Stromal cell of bone marrow (primary cell): Measurements from ENCODE around the gene HNRNPAB.
"Not testable (repeated sequence)": the region's sequence is repeated elsewhere in the genome, so short reads cannot be mapped to it uniquely, and the experiment has no call there.

Experiments
- DNase-seq: peaks from one replicate; pipeline ENCODE4 v3.0.0-alpha.2; 2012; ENCODE audit warnings: low read depth

The HNRNPAB gene

DNA sequence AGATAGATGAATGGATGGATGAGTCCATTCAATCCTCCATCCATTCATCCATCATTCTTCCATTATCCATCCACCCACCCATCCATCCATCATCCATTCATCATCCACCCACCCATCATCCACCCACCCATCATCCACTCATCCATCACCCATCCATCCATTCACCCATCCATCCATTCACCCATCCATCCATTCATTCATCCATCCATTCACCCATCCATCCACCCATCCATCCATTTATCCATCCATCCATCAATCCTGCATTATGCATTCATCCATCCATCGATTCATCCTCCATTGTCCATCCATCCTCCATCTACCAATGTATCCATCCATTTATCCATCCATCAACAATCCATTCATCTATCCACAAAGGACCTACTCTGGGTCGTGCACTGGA lies 41.1 kb downstream of the HNRNPAB start:
- no peak for DNase-seq

- no peak for DNase-seq
These were observed 42.4 kb downstream of the HNRNPAB start for GRCh38 chr5:178246624-178247279.

DNA sequence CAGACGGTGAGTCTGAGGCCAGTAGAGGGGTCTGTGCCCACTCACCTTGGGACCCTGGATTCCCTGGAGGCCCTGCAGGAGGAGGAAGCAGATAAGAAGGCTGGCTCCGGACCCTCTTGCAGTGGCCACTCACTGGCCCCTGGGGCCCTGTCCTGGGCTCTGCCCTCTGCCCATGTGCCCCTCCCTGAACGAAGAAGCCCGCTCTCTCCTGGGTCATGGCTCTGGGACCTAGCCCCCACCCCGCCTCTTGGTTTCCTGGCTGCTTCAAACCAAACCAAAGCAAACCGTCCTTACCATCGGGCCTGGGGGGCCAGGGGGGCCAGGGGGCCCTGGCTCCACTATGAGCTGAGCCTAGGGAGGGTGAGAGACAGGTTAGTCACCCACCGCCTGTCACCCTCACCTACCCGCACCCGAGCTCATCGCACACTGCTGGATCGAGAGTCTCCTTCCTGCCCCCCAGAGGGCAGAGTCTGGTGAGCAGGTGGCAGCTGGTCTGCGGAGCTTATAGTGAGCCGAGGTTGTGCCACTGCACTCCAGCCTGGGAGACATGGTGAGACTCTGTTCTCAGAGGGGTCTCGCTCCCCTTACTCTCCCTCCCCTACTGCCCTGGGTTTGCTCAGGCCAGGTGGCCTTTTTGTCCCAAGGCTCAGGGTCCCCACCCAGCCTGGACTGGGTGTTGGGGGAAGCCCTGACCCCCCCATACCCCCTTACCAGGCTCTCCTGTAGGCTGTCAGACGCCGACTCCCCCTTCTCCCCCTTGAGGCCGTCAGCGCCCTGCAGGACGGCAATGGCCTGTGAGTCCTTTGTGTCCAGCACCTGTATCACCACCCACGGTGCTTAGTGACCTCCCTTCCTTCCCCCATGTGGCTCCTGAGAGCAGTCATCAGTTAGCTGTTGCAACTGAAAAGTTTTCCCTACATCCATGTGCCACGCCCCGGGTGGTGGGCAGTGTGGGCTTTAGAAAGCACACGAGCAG lies 43.4 kb downstream of the HNRNPAB start:
- no peak for DNase-seq

- DNase-seq: no peak
These were observed 44.4 kb downstream of the HNRNPAB start for GRCh38 chr5:178248750-178249149.

- DNase-seq: peak; percentile 79
These were observed 45.1 kb downstream of the HNRNPAB start for GRCh38 chr5:178249191-178249989.

GRCh38 chr5:178250263-178250662 lies 45.9 kb downstream of the HNRNPAB start:
- DNase-seq: no peak

- no peak for DNase-seq
These were observed 47.9 kb downstream of the HNRNPAB start for GRCh38 chr5:178252258-178252657.

- not testable (repeated sequence) for DNase-seq
These were observed 49.3 kb downstream of the HNRNPAB start for GRCh38 chr5:178253632-178254031.

- no peak for DNase-seq
These were observed 52.4 kb downstream of the HNRNPAB start for GRCh38 chr5:178256746-178257145.

DNA sequence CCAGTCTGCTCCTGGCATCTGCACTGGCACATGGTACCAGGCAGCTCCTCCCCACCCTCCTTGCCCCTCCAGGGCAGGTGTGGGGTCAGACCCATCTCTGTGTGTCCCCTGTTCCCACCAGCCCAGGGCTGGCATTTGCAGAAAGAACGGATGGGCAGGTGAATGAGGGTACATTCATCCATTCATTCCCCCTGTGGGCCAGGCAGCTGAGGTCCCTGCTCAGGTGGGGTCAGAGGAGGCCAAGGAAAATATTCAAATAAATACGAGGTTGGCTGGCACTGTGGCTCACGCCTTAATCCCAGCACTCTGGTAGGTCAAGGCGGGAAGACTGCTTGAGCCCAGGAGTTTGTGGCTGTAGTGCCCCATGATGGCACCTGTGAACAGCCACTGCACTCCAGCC lies 53.3 kb downstream of the HNRNPAB start:
- DNase-seq: no peak

DNA sequence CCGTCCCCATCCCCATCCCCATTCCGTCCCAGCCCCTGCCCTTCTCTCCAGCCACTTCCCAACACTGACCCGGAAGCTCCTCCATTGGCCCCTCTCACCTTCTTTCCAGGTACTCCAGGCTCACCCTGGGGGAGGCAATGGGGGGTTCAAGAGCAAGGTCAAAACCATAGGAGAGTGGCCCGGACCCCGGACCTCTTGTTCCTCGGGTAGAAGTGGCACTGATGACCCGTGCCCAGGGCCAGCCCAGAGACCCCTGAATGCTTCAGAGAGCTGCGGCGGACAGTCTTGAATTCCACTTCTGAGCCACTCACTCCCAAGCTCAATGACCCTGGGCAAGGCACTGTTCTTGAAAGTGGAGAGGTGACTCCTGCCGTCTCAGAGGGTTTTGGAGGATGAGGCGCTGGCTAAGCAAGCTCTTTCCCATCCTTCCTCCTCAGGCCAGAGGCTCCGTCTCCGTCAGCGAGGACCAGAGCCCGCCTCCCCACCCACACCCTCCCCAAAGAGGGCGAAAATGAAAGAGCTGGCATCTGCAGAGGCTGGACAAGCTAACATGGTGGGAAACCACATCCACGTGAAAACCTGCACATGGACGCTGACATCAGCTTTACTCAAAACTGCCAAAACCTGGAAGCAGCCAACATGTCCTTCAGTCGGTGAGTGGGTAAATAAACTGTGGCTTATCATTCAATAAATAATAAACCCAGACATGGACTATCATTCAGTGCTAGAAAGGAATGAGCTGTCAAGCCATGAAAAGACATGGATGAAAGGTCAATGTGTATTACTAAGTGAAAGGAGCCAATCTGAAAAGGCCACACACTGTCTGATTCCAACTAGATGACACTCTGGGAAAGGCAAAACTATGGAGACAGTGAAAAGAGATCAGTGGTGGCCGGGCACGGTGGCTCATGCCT lies 55.5 kb downstream of the HNRNPAB start:
- DNase-seq: no peak
